Mesendoderm (in vitro differentiated cells): ENCODE data around the gene SRGAP1.

ENCODE experiments used
- DNase-seq: peaks from one replicate; pipeline ENCODE4 v3.0.0; 2013
- H2AK5ac ChIP-seq: 2 replicates; pipeline ENCODE4 v1.6.1; 2013; ENCODE audit warnings: low read length, inconsistent platforms
- H2BK120ac ChIP-seq: 2 replicates; pipeline ENCODE4 v1.6.1; 2013; ENCODE audit warnings: low read depth, mild to moderate bottlenecking, low read length, moderate library complexity, mixed read lengths
- H2BK15ac ChIP-seq: replicated peaks from 2 replicates; pipeline ENCODE4 v1.6.1; 2013; ENCODE audit warnings: low read depth, mild to moderate bottlenecking, moderate library complexity
- H2BK5ac ChIP-seq: 2 replicates; pipeline ENCODE4 v1.6.1; 2013; ENCODE audit warnings: low read length, inconsistent platforms
- H3K18ac ChIP-seq: 2 replicates; pipeline ENCODE4 v1.6.1; 2013; ENCODE audit warnings: mild to moderate bottlenecking, low read length, mixed read lengths
- H3K23ac ChIP-seq: one replicate; pipeline ENCODE4 v1.6.1; 2013; ENCODE audit warnings: low read length
- H3K27ac ChIP-seq: 2 replicates; pipeline ENCODE4 v1.5.1; 2013; ENCODE audit warnings: low read depth, mild to moderate bottlenecking, inconsistent platforms, low read length, moderate library complexity
- H3K27me3 ChIP-seq: 2 replicates; pipeline ENCODE4 v1.6.1; 2013; ENCODE audit warnings: low read length, control low read depth, mild to moderate bottlenecking, inconsistent platforms; ENCODE audit not compliant: insufficient read depth, poor library complexity
- H3K36me3 ChIP-seq: 2 replicates; pipeline ENCODE4 v1.6.1; 2013; ENCODE audit warnings: low read length, inconsistent platforms; ENCODE audit not compliant: control insufficient read depth, insufficient read depth
- H3K4ac ChIP-seq: one replicate; pipeline ENCODE4 v1.6.1; 2013; ENCODE audit warnings: low read depth, mild to moderate bottlenecking, low read length, moderate library complexity
- H3K4me1 ChIP-seq: 2 replicates; pipeline ENCODE4 v1.6.1; 2013; ENCODE audit warnings: low read depth, low read length, inconsistent platforms; ENCODE audit not compliant: control insufficient read depth
- H3K4me2 ChIP-seq: 2 replicates; pipeline ENCODE4 v1.6.1; 2013; ENCODE audit warnings: low read length
- H3K4me3 ChIP-seq: 2 replicates; pipeline ENCODE4 v1.5.1; 2013; ENCODE audit warnings: mild to moderate bottlenecking, low read length
- H3K56ac ChIP-seq: one replicate; pipeline ENCODE4 v1.6.1; 2013; ENCODE audit warnings: low read length
- H3K79me1 ChIP-seq: 2 replicates; pipeline ENCODE4 v1.6.1; 2013; ENCODE audit warnings: low read length, inconsistent platforms
- H3K79me2 ChIP-seq: 2 replicates; pipeline ENCODE4 v1.6.1; 2013; ENCODE audit warnings: mild to moderate bottlenecking, low read length; ENCODE audit not compliant: control insufficient read depth, insufficient read depth
- H3K9ac ChIP-seq: 2 replicates; pipeline ENCODE4 v1.6.1; 2013; ENCODE audit warnings: low read length, inconsistent platforms
- H4K5ac ChIP-seq: one replicate; pipeline ENCODE4 v1.6.1; 2013; ENCODE audit warnings: low read length
- H4K8ac ChIP-seq: one replicate; pipeline ENCODE4 v1.6.1; 2013; ENCODE audit warnings: low read depth, mild to moderate bottlenecking, control low read depth, low read length, moderate library complexity
- WGBS: extraction: QIAGEN DNeasy Blood & Tissue Kit; methylation state at CpG from one replicate; pipeline ENCODE4 v1.1.7; 2013; ENCODE audit warnings: low lambda C conversion rate, missing lambda C conversion rate; ENCODE audit not compliant: insufficient coverage; ENCODE audit errors: extremely low coverage; 5-methylcytosine and 5-hydroxymethylcytosine counted together

Gene SRGAP1

GRCh38 chr12:64044191-64044590 is 199.7 kb downstream of the SRGAP1 start:
- Histone ChIP-seq H3K9ac (no peak overlapping the region), H3K4me3 (no peak overlapping the region), H3K4me2 (no peak overlapping the region), H3K79me1 (no peaks in the 10 kb centered on the region), H3K4me1 (no peaks in the 10 kb centered on the region), H3K79me2 (no peaks in the 10 kb centered on the region), H2BK15ac (no peak overlapping the region), H3K56ac (no peak overlapping the region), H3K27me3 (no peaks in the 10 kb centered on the region), H2BK5ac (no peak overlapping the region), H3K27ac (no peak overlapping the region), H3K18ac (no peak overlapping the region), H4K8ac (no peak overlapping the region), H2AK5ac (no peak overlapping the region), H3K23ac (no peak overlapping the region), H3K4ac (no peak overlapping the region), H2BK120ac (no peak overlapping the region), H3K36me3 (no peaks in the 10 kb centered on the region), H4K5ac (no peak overlapping the region)
- DNase-seq = no peak
- WGBS = no CpG with 5 or more reads among the region's 1 CpG

GRCh38 chr12:64051057-64051456 is 206.6 kb downstream of the SRGAP1 start:
- WGBS = no CpG with 5 or more reads among the region's 2 CpGs
- Histone ChIP-seq H3K18ac (no peak overlapping the region), H3K79me1 (no peaks in the 10 kb centered on the region)

GRCh38 chr12:64053117-64053516 is 208.6 kb downstream of the SRGAP1 start:
- H3K18ac ChIP-seq = no peak overlapping the region
- no peak overlapping the region for H3K4me2 ChIP-seq
- DNase-seq = no peak
- H2BK5ac ChIP-seq = no peak overlapping the region
- peaks cover 3% of the 10 kb centered on the region for H3K4me1 ChIP-seq
- no peak overlapping the region for H4K5ac ChIP-seq
- H3K27me3 ChIP-seq = no peaks in the 10 kb centered on the region
- no CpG with 5 or more reads among the region's 3 CpGs for WGBS
- no peak overlapping the region for H2AK5ac ChIP-seq
- H2BK120ac ChIP-seq = no peak overlapping the region
- no peaks in the 10 kb centered on the region for H3K79me2 ChIP-seq
- no peaks in the 10 kb centered on the region for H3K79me1 ChIP-seq
- H3K27ac ChIP-seq = no peak overlapping the region
- no peaks in the 10 kb centered on the region for H3K36me3 ChIP-seq
- no peak overlapping the region for H4K8ac ChIP-seq
- H2BK15ac ChIP-seq = no peak overlapping the region
- no peak overlapping the region for H3K56ac ChIP-seq
- no peak overlapping the region for H3K4me3 ChIP-seq
- no peak overlapping the region for H3K9ac ChIP-seq
- H3K4ac ChIP-seq = no peak overlapping the region
- H3K23ac ChIP-seq = no peak overlapping the region

More at GRCh38 chr12:64051057-64051456, 206.6 kb downstream of the SRGAP1 start:
- Histone ChIP-seq H3K4me1 (no peaks in the 10 kb centered on the region), H3K23ac (no peak overlapping the region), H3K27ac (no peak overlapping the region), H3K56ac (no peak overlapping the region), H3K79me2 (no peaks in the 10 kb centered on the region), H3K4me3 (no peak overlapping the region), H4K5ac (no peak overlapping the region), H2BK120ac (no peak overlapping the region), H2AK5ac (no peak overlapping the region), H3K4ac (no peak overlapping the region), H3K27me3 (no peaks in the 10 kb centered on the region), H3K4me2 (no peak overlapping the region), H3K9ac (no peak overlapping the region), H2BK15ac (no peak overlapping the region), H3K36me3 (no peaks in the 10 kb centered on the region), H2BK5ac (no peak overlapping the region), H4K8ac (no peak overlapping the region)
- no peak for DNase-seq

- H3K56ac ChIP-seq = no peak overlapping the region
- no peak overlapping the region for H3K4me2 ChIP-seq
- H4K8ac ChIP-seq = no peak overlapping the region
- no CpG with 5 or more reads among the region's 4 CpGs for WGBS
- no peaks in the 10 kb centered on the region for H3K36me3 ChIP-seq
- no peak overlapping the region for H2BK5ac ChIP-seq
- DNase-seq = no peak
- H2AK5ac ChIP-seq = no peak overlapping the region
- H3K9ac ChIP-seq = no peak overlapping the region
- no peaks in the 10 kb centered on the region for H3K27me3 ChIP-seq
- no peak overlapping the region for H3K4me3 ChIP-seq
- H3K27ac ChIP-seq = no peak overlapping the region
- H2BK120ac ChIP-seq = no peak overlapping the region
- no peak overlapping the region for H3K18ac ChIP-seq
- no peak overlapping the region for H3K23ac ChIP-seq
- H4K5ac ChIP-seq = no peak overlapping the region
- no peaks in the 10 kb centered on the region for H3K79me1 ChIP-seq
- H3K79me2 ChIP-seq = no peaks in the 10 kb centered on the region
- H3K4me1 ChIP-seq = peaks cover 3% of the 10 kb centered on the region
- no peak overlapping the region for H2BK15ac ChIP-seq
- no peak overlapping the region for H3K4ac ChIP-seq
Observed at GRCh38 chr12:64054079-64054520, 209.6 kb downstream of the SRGAP1 start.

- Histone ChIP-seq H2BK5ac (no peak overlapping the region), H3K27me3 (no peaks in the 10 kb centered on the region), H2BK120ac (no peak overlapping the region), H3K4me1 (peaks cover 3% of the 10 kb centered on the region), H4K5ac (no peak overlapping the region), H4K8ac (no peak overlapping the region), H3K79me1 (no peaks in the 10 kb centered on the region), H3K4ac (no peak overlapping the region), H3K56ac (no peak overlapping the region), H2BK15ac (no peak overlapping the region), H3K4me3 (no peak overlapping the region), H2AK5ac (no peak overlapping the region), H3K23ac (no peak overlapping the region), H3K27ac (no peak overlapping the region), H3K9ac (no peak overlapping the region), H3K79me2 (no peaks in the 10 kb centered on the region), H3K18ac (no peak overlapping the region), H3K36me3 (no peaks in the 10 kb centered on the region), H3K4me2 (no peak overlapping the region)
- peak; percentile 23 for DNase-seq
- no CpG with 5 or more reads among the region's 1 CpG for WGBS
Observed at GRCh38 chr12:64056741-64057140, 212.2 kb downstream of the SRGAP1 start.

GRCh38 chr12:64057706-64058105 is 213.2 kb downstream of the SRGAP1 start:
- H4K5ac ChIP-seq = no peak overlapping the region
- H3K4me3 ChIP-seq = no peak overlapping the region
- no peak for DNase-seq
- no peak overlapping the region for H2AK5ac ChIP-seq
- H3K23ac ChIP-seq = no peak overlapping the region
- no peak overlapping the region for H2BK5ac ChIP-seq
- H3K4me2 ChIP-seq = no peak overlapping the region
- H3K27ac ChIP-seq = no peak overlapping the region
- no peak overlapping the region for H3K18ac ChIP-seq
- H3K79me1 ChIP-seq = no peaks in the 10 kb centered on the region
- no peak overlapping the region for H3K9ac ChIP-seq
- H4K8ac ChIP-seq = no peak overlapping the region
- H3K56ac ChIP-seq = no peak overlapping the region
- no peak overlapping the region for H2BK15ac ChIP-seq
- H3K36me3 ChIP-seq = no peaks in the 10 kb centered on the region
- no peak overlapping the region for H3K4ac ChIP-seq
- peaks cover 3% of the 10 kb centered on the region for H3K4me1 ChIP-seq
- no peaks in the 10 kb centered on the region for H3K79me2 ChIP-seq
- H3K27me3 ChIP-seq = no peaks in the 10 kb centered on the region
- WGBS = no CpG with 5 or more reads among the region's 3 CpGs
- no peak overlapping the region for H2BK120ac ChIP-seq
